Right atrium auricular region (tissue), 2 donors: ENCODE data around the gene AP2B1. TPM values are rescaled to one million over a fixed set of nuclear protein-coding genes. Genes with fewer than 3 reads are reported as not detected.

Experiments
- DNase-seq: peaks from one replicate; pipeline ENCODE4 v3.0.0-alpha.2; 2019; ENCODE audit warnings: low spot score
- H3K27ac ChIP-seq, 2 donors: fragments of 200-600 bp; sonication (generic); 1 replicate in 1 of 2; 2 replicates in 1 of 2; pipeline ENCODE4 v1.5.1; 2016 to 2019
- H3K27me3 ChIP-seq, 2 donors: fragments of 200-600 bp; sonication (generic); one replicate each; pipeline versions ENCODE4 v1.5.1 to v1.6.0; 2017 to 2019
- H3K36me3 ChIP-seq: fragments of 200-600 bp; sonication (generic); one replicate; pipeline ENCODE4 v1.5.1; 2016
- H3K4me1 ChIP-seq, 2 donors: fragments of 200-600 bp; sonication (generic); one replicate each; pipeline versions ENCODE4 v1.5.1 to v1.6.0; 2017 to 2019
- H3K4me3 ChIP-seq, 2 donors: fragments of 200-600 bp; sonication (generic); 1 replicate in 1 of 2; 2 replicates in 1 of 2; pipeline ENCODE4 v1.5.1; 2017 to 2019; ENCODE audit warnings: mild to moderate bottlenecking in 1 of 2, moderate library complexity in 1 of 2
- H3K9me3 ChIP-seq, 2 donors: fragments of 200-600 bp; sonication (generic); one replicate each; pipeline ENCODE4 v1.5.1; 2019
- CTCF ChIP-seq, 2 donors: fragments of 200-600 bp; sonication (generic); IDR thresholded peaks; one replicate each; pipeline ENCODE4 v1.5.1; 2019; ENCODE audit warnings: antibody characterized with exemption in 2 of 2
- total RNA-seq, 2 donors: library from RNA; depleted of rRNA; stranded (reverse); fragments of >200 nt; gene quantifications; one replicate each; pipeline ENCODE4 v1.1.0, GENCODE V29; 2016

AP2B1 gene
- total RNA-seq, 2 donors from 2014 or later = 79.8 to 80.1 TPM

- Histone ChIP-seq H3K9me3 (no peaks in the 10 kb centered on the region), H3K36me3 (peaks cover 8% of the 10 kb centered on the region), H3K27me3 (no peaks in the 10 kb centered on the region), H3K27ac (peak overlapping the region; percentile 68 to 90), H3K4me1 (peaks cover 0 to 58% of the 10 kb centered on the region in 2 donors), H3K4me3 (no peak overlapping the region)
- TF ChIP-seq CTCF (IDR thresholded peaks at IDR 0.05) = no peak
- no peak for DNase-seq
These were observed 130.4 kb downstream of the AP2B1 start for GRCh38 chr17:35717475-35717874.

- Histone ChIP-seq H3K4me1 (peaks cover 0 to 23% of the 10 kb centered on the region in 2 donors), H3K36me3 (peaks cover 38% of the 10 kb centered on the region), H3K27ac (no peak overlapping the region), H3K4me3 (no peak overlapping the region), H3K9me3 (no peaks in the 10 kb centered on the region), H3K27me3 (no peaks in the 10 kb centered on the region)
- no peak for TF ChIP-seq CTCF (IDR thresholded peaks at IDR 0.05)
- no peak for DNase-seq
These were observed 136.6 kb downstream of the AP2B1 start for GRCh38 chr17:35723735-35724134.

GRCh38 chr17:35725058-35725457 is 137.9 kb downstream of the AP2B1 start:
- no peaks in the 10 kb centered on the region for H3K9me3 ChIP-seq
- no peak overlapping the region for H3K27ac ChIP-seq
- H3K4me3 ChIP-seq = no peak overlapping the region
- TF ChIP-seq CTCF (IDR thresholded peaks at IDR 0.05) = no peak
- peaks cover 0 to 23% of the 10 kb centered on the region in 2 donors for H3K4me1 ChIP-seq
- no peaks in the 10 kb centered on the region for H3K27me3 ChIP-seq
- DNase-seq = no peak
- H3K36me3 ChIP-seq = peaks cover 31% of the 10 kb centered on the region

GRCh38 chr17:35725802-35726126 is 138.6 kb downstream of the AP2B1 start:
- DNase-seq = no peak
- H3K4me1 ChIP-seq = peaks cover 0 to 28% of the 10 kb centered on the region in 2 donors
- peaks cover 31% of the 10 kb centered on the region for H3K36me3 ChIP-seq
- no peak for TF ChIP-seq CTCF (IDR thresholded peaks at IDR 0.05)
- H3K4me3 ChIP-seq = no peak overlapping the region
- H3K27me3 ChIP-seq = no peaks in the 10 kb centered on the region
- H3K27ac ChIP-seq = peak overlapping the region; percentile 13 to 47
- H3K9me3 ChIP-seq = no peaks in the 10 kb centered on the region

- H3K36me3 ChIP-seq = peaks cover 31% of the 10 kb centered on the region
- no peak overlapping the region for H3K4me3 ChIP-seq
- H3K27me3 ChIP-seq = no peaks in the 10 kb centered on the region
- TF ChIP-seq CTCF (IDR thresholded peaks at IDR 0.05) = no peak
- no peak for DNase-seq
- H3K9me3 ChIP-seq = no peaks in the 10 kb centered on the region
- H3K4me1 ChIP-seq = peaks cover 0 to 33% of the 10 kb centered on the region in 2 donors
- H3K27ac ChIP-seq = peak overlapping the region; percentile 13 to 47
These were observed 139.2 kb downstream of the AP2B1 start for GRCh38 chr17:35726127-35726952.
